GM12878 (cell line): ENCODE measurements around the gene MAGI2. TPM values are rescaled to one million over a fixed set of nuclear protein-coding genes. Genes with fewer than 3 reads are reported as not detected.

Experiments used
- ATAC-seq: fragments of 200-7000 bp; cut with Tn5 transposase; 3 replicates; pipeline ENCODE4 v1.9.1; 2020; ENCODE audit warnings: mild to moderate bottlenecking, moderate library complexity
- BruUV-seq: library from RNA; stranded (reverse); fragments of 400-500 nt; replicated peaks from 2 replicates; lab custom pipeline; 2021; lab: Mats Ljungman, UMichigan
- CTCF ChIA-PET: fragments of 300-600 bp; sonication (Branson Sonifier 250); formaldehyde crosslinking; extraction: SDS; loops from one replicate; lab custom pipeline; 2021; ENCODE audit warnings: inconsistent platforms; lab: Yijun Ruan, JAX
- POLR2A ChIA-PET: fragments of 350-600 bp; formaldehyde crosslinking; extraction: SDS; loops from one replicate; lab custom pipeline; 2021; ENCODE audit warnings: inconsistent platforms; lab: Charles Lee
- RAD21 ChIA-PET: fragments of 300-600 bp; sonication (Branson Sonifier 250); formaldehyde crosslinking; loops from one replicate; lab custom pipeline; 2023; ENCODE audit warnings: antibody characterized with exemption; ENCODE audit not compliant: unreplicated experiment; lab: Charles Lee
- SMC1A ChIA-PET: fragments of 300-600 bp; sonication (Branson Sonifier 250); formaldehyde crosslinking; loops from one replicate; lab custom pipeline; 2023; ENCODE audit not compliant: unreplicated experiment, uncharacterized antibody; lab: Charles Lee
- DNase-seq: peaks from one replicate; pipeline ENCODE4 v3.0.0-alpha.2; 2011; ENCODE audit warnings: low read depth, low spot score
- FAIRE-seq: peaks from 3 replicates; lab custom pipeline; 2011; peaks lifted over from hg19 to GRCh38; lab: Jason Lieb, UNC
- H2AFZ ChIP-seq: 2 replicates; pipeline ENCODE4 v1.6.0; 2011; ENCODE audit warnings: low read depth, low read length, control low read depth; ENCODE audit not compliant: control insufficient read depth
- H3K27ac ChIP-seq: 2 replicates; pipeline ENCODE4 v1.5.1; 2011; ENCODE audit warnings: control low read depth; ENCODE audit not compliant: control insufficient read depth, insufficient read depth
- H3K27me3 ChIP-seq, 2 experiments: replicated peaks in 1 of 2; 2 replicates each; pipeline versions ENCODE4 v1.6.0 to v1.6.1; 2011; ENCODE audit warnings: low read length in 1 of 2; ENCODE audit not compliant: control insufficient read depth in 2 of 2, insufficient read depth in 2 of 2
- H3K36me3 ChIP-seq, 2 experiments: 2 replicates each; pipeline ENCODE4 v1.5.1; 2011; ENCODE audit warnings: low read length in 1 of 2; ENCODE audit not compliant: control insufficient read depth in 2 of 2, insufficient read depth in 2 of 2
- H3K4me1 ChIP-seq: 2 replicates; pipeline ENCODE4 v1.6.1; 2011; ENCODE audit warnings: mild to moderate bottlenecking, low read length, moderate library complexity, mixed read lengths; ENCODE audit not compliant: control insufficient read depth, insufficient read depth
- H3K4me2 ChIP-seq: 2 replicates; pipeline ENCODE4 v1.6.0; 2011; ENCODE audit warnings: control low read depth; ENCODE audit not compliant: control insufficient read depth, insufficient read depth
- H3K4me3 ChIP-seq: fragments of 200-600 bp; sonication (generic); 2 replicates; pipeline ENCODE4 v1.5.1; 2016
- H3K79me2 ChIP-seq: 2 replicates; pipeline ENCODE4 v1.6.0; 2011; ENCODE audit warnings: low read length; ENCODE audit not compliant: control insufficient read depth, insufficient read depth
- H3K9ac ChIP-seq: 2 replicates; pipeline ENCODE4 v1.8.0; 2011; ENCODE audit warnings: low read length, control low read depth, mixed read lengths; ENCODE audit not compliant: control insufficient read depth, insufficient read depth
- H3K9me3 ChIP-seq: replicated peaks from 3 replicates; pipeline ENCODE4 v1.5.1; 2011; ENCODE audit warnings: mild to moderate bottlenecking, low read length; ENCODE audit not compliant: control insufficient read depth, insufficient read depth
- H4K20me1 ChIP-seq: 2 replicates; pipeline ENCODE4 v1.6.0; 2011; ENCODE audit not compliant: control insufficient read depth, insufficient read depth
- BHLHE40 ChIP-seq, 2 experiments: fragments of 450-650 bp in 1 of 2; IDR thresholded peaks; 2 replicates each; pipeline ENCODE4 v1.6.1; 2011 to 2017; ENCODE audit warnings: low read depth in 2 of 2, borderline replicate concordance in 1 of 2, improper control_type of control experiment in 1 of 2, low read length in 1 of 2, mild to moderate bottlenecking in 1 of 2
- CHD2 ChIP-seq: IDR thresholded peaks from 2 replicates; pipeline ENCODE4 v1.6.1; 2011; ENCODE audit warnings: low read depth, low read length, improper control_type of control experiment, borderline replicate concordance
- IKZF1 ChIP-seq: fragments of 450-650 bp; conservative IDR thresholded peaks from 2 replicates; pipeline ENCODE4 v1.6.1; 2017; ENCODE audit warnings: antibody characterized with exemption, mild to moderate bottlenecking
- JUNB ChIP-seq: IDR thresholded peaks from 2 replicates; pipeline ENCODE4 v1.6.1; 2016; ENCODE audit warnings: antibody characterized with exemption, mild to moderate bottlenecking
- JUND ChIP-seq: IDR thresholded peaks from 2 replicates; pipeline ENCODE4 v1.6.1; 2012; ENCODE audit warnings: low read depth, mild to moderate bottlenecking, low read length, improper control_type of control experiment, moderate library complexity
- KLF5 ChIP-seq: fragments of 450-650 bp; IDR thresholded peaks from 2 replicates; pipeline ENCODE4 v1.6.1; 2014; ENCODE audit warnings: mild to moderate bottlenecking; ENCODE audit not compliant: partially characterized antibody
- MYC ChIP-seq: IDR thresholded peaks from 2 replicates; pipeline ENCODE4 v1.6.1; 2011; ENCODE audit warnings: mild to moderate bottlenecking, low read length, moderate library complexity, inconsistent platforms; ENCODE audit not compliant: insufficient read depth, insufficient replicate concordance, insufficient read length, severe bottlenecking
- NFXL1 ChIP-seq: fragments of 450-650 bp; IDR thresholded peaks from 2 replicates; pipeline ENCODE4 v1.6.1; 2017; ENCODE audit warnings: antibody characterized with exemption, mild to moderate bottlenecking, borderline replicate concordance
- PML ChIP-seq: IDR thresholded peaks from 2 replicates; pipeline ENCODE4 v1.6.1; 2012; ENCODE audit warnings: low read length, inconsistent platforms
- RAD21 ChIP-seq: IDR thresholded peaks from 2 replicates; pipeline ENCODE4 v1.6.1; 2011; ENCODE audit warnings: mild to moderate bottlenecking, low read depth, low read length, moderate library complexity; ENCODE audit not compliant: insufficient read depth
- RBBP5 ChIP-seq: fragments of 200-600 bp; sonication (generic); conservative IDR thresholded peaks from 2 replicates; pipeline ENCODE4 v1.6.1; 2016
- ZZZ3 ChIP-seq: IDR thresholded peaks from 2 replicates; pipeline ENCODE4 v1.6.1; 2011; ENCODE audit warnings: low read depth; ENCODE audit not compliant: control insufficient read depth, insufficient read length
- in situ Hi-C: fragments of 300-500 bp; cut with MboI; formaldehyde crosslinking; loops from 9 replicates; pipeline ENCODE4 v1.14.3; 2018; ENCODE audit warnings: mixed read lengths
- intact Hi-C: fragments of 100-400 bp; cut with micrococcal nuclease; formaldehyde crosslinking; loops from one replicate; pipeline ENCODE4 v1.14.2; 2022; ENCODE audit not compliant: unreplicated experiment
- polyA plus RNA-seq, 11 experiments: library from polyadenylated mRNA; depleted of rRNA in 4 of 11; unstranded in 6 of 11; stranded (reverse) in 5 of 11; fragments of >200 nt; fragmentation: Nextera tagmentation in 4 of 11; fragmentation: Illumina TruSeq in 1 of 11; extraction: Ambion mirVana in 4 of 11; extraction: Trizol in 1 of 11; gene quantifications; 1 replicate in 1 of 11; 2 replicates in 10 of 11; pipeline versions ENCODE4 v1.2.1 to v1.2.3, GENCODE V29; 2011 to 2016; ENCODE audit warnings: inconsistent platforms in 2 of 11, missing spikeins in 2 of 11, low read depth in 1 of 11
- total RNA-seq, 4 experiments: library from RNA; depleted of rRNA in 3 of 4; stranded (reverse); fragments of >200 nt in 3 of 4; fragmentation: Illumina TruSeq in 1 of 4; extraction: Trizol in 1 of 4; gene quantifications; 2 replicates each; pipeline versions ENCODE4 v1.2.1 to v1.2.3, GENCODE V29; 2013 to 2021
- TF ChIP-seq, protein P1 (sequence below): fragments of 450-650 bp; IDR thresholded peaks from 2 replicates; pipeline ENCODE4 v1.6.1; 2017; ENCODE audit warnings: mild to moderate bottlenecking, moderate library complexity
- TF ChIP-seq, protein P2 (sequence below): IDR thresholded peaks from 2 replicates; pipeline ENCODE4 v1.6.1; 2012; ENCODE audit warnings: improper control_type of control experiment, low read depth, low read length; ENCODE audit not compliant: insufficient replicate concordance
- TF ChIP-seq, protein P3 (sequence below): IDR thresholded peaks from 2 replicates; pipeline ENCODE4 v1.6.1; 2011; ENCODE audit warnings: borderline replicate concordance, low read depth, mild to moderate bottlenecking, moderate library complexity, low read length; ENCODE audit not compliant: insufficient read depth, poor library complexity, severe bottlenecking

MAGI2 gene
- total and polyA plus RNA-seq, 10 of the 15 experiments (the other 5 are each of a cell fraction or from before 2014, with no cell fraction given), result 0.01 to 0.31 (median 0.05) TPM; not detected in 2

DNA sequence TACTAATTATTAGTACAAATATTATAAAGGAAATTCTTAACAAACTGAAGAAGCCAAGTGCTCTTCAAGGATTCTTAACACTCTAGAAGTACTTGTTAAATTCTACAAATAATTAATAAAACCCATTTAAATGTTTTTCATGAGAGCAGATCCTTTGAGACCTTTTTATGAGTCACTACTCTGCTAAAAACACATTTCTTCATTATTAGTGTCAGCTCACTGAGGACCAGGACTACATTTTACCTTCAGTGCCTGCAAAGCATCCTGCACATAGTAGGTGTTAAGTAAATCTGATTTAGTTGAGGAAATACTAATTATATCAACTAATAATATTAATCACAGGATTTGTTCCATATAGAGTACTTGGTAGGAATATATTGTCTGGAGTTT lies 1381.3 kb downstream of the MAGI2 start:
- Histone ChIP-seq H3K4me1 (no peaks in the 10 kb centered on the region), H3K36me3 (no peaks in the 10 kb centered on the region), H3K27ac (no peak overlapping the region), H3K79me2 (no peaks in the 10 kb centered on the region), H3K9me3 (no peaks in the 10 kb centered on the region), H3K4me3 (no peak overlapping the region), H3K27me3 (no peaks in the 10 kb centered on the region), H4K20me1 (no peaks in the 10 kb centered on the region), H3K9ac (no peak overlapping the region), H3K4me2 (no peak overlapping the region), H2AFZ (no peak overlapping the region)
- in situ Hi-C loops (no loop called here), intact Hi-C loops (no loop called here)
- DNase-seq (no peak), ATAC-seq (no peak), FAIRE-seq (no peak)
- ChIA-PET RAD21 (no interaction called here), SMC1A (no interaction called here), CTCF (no interaction called here), POLR2A (no interaction called here)
- no TSS peak for BruUV-seq
- no peak for TF ChIP-seq MYC
- no peak for TF ChIP-seq JUND
- TF ChIP-seq ZZZ3, result no peak
- TF ChIP-seq PML, result no peak
- TF ChIP-seq, protein P1, sequence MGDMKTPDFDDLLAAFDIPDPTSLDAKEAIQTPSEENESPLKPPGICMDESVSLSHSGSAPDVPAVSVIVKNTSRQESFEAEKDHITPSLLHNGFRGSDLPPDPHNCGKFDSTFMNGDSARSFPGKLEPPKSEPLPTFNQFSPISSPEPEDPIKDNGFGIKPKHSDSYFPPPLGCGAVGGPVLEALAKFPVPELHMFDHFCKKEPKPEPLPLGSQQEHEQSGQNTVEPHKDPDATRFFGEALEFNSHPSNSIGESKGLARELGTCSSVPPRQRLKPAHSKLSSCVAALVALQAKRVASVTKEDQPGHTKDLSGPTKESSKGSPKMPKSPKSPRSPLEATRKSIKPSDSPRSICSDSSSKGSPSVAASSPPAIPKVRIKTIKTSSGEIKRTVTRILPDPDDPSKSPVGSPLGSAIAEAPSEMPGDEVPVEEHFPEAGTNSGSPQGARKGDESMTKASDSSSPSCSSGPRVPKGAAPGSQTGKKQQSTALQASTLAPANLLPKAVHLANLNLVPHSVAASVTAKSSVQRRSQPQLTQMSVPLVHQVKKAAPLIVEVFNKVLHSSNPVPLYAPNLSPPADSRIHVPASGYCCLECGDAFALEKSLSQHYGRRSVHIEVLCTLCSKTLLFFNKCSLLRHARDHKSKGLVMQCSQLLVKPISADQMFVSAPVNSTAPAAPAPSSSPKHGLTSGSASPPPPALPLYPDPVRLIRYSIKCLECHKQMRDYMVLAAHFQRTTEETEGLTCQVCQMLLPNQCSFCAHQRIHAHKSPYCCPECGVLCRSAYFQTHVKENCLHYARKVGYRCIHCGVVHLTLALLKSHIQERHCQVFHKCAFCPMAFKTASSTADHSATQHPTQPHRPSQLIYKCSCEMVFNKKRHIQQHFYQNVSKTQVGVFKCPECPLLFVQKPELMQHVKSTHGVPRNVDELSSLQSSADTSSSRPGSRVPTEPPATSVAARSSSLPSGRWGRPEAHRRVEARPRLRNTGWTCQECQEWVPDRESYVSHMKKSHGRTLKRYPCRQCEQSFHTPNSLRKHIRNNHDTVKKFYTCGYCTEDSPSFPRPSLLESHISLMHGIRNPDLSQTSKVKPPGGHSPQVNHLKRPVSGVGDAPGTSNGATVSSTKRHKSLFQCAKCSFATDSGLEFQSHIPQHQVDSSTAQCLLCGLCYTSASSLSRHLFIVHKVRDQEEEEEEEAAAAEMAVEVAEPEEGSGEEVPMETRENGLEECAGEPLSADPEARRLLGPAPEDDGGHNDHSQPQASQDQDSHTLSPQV, result no peak
- TF ChIP-seq, protein P2, sequence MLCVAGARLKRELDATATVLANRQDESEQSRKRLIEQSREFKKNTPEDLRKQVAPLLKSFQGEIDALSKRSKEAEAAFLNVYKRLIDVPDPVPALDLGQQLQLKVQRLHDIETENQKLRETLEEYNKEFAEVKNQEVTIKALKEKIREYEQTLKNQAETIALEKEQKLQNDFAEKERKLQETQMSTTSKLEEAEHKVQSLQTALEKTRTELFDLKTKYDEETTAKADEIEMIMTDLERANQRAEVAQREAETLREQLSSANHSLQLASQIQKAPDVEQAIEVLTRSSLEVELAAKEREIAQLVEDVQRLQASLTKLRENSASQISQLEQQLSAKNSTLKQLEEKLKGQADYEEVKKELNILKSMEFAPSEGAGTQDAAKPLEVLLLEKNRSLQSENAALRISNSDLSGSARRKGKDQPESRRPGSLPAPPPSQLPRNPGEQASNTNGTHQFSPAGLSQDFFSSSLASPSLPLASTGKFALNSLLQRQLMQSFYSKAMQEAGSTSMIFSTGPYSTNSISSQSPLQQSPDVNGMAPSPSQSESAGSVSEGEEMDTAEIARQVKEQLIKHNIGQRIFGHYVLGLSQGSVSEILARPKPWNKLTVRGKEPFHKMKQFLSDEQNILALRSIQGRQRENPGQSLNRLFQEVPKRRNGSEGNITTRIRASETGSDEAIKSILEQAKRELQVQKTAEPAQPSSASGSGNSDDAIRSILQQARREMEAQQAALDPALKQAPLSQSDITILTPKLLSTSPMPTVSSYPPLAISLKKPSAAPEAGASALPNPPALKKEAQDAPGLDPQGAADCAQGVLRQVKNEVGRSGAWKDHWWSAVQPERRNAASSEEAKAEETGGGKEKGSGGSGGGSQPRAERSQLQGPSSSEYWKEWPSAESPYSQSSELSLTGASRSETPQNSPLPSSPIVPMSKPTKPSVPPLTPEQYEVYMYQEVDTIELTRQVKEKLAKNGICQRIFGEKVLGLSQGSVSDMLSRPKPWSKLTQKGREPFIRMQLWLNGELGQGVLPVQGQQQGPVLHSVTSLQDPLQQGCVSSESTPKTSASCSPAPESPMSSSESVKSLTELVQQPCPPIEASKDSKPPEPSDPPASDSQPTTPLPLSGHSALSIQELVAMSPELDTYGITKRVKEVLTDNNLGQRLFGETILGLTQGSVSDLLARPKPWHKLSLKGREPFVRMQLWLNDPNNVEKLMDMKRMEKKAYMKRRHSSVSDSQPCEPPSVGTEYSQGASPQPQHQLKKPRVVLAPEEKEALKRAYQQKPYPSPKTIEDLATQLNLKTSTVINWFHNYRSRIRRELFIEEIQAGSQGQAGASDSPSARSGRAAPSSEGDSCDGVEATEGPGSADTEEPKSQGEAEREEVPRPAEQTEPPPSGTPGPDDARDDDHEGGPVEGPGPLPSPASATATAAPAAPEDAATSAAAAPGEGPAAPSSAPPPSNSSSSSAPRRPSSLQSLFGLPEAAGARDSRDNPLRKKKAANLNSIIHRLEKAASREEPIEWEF, result no peak
- TF ChIP-seq JUNB, result no peak
- no peak for TF ChIP-seq KLF5
- TF ChIP-seq RBBP5, result no peak
- no peak for TF ChIP-seq BHLHE40 (IDR thresholded peaks at IDR 0.05; ENCODE audit: borderline replicate concordance in 1 of 2, low read depth in 2 of 2, low read length in 1 of 2)
- TF ChIP-seq CHD2, result no peak
- TF ChIP-seq NFXL1, result no peak
- TF ChIP-seq, protein P3, sequence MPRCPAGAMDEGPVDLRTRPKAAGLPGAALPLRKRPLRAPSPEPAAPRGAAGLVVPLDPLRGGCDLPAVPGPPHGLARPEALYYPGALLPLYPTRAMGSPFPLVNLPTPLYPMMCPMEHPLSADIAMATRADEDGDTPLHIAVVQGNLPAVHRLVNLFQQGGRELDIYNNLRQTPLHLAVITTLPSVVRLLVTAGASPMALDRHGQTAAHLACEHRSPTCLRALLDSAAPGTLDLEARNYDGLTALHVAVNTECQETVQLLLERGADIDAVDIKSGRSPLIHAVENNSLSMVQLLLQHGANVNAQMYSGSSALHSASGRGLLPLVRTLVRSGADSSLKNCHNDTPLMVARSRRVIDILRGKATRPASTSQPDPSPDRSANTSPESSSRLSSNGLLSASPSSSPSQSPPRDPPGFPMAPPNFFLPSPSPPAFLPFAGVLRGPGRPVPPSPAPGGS, result no peak
- TF ChIP-seq IKZF1, result no peak
- no peak for TF ChIP-seq RAD21
